HG02852 (cell line): ENCODE measurements around the gene INO80B.
"Not testable (repeated sequence)": the region's sequence is repeated elsewhere in the genome, so short reads cannot be mapped to it uniquely, and the experiment has no call there.

Source experiments
- ATAC-seq: cut with Tn5 transposase; IDR thresholded peaks from one replicate; pipeline ENCODE4 v1.9.1; 2021; ENCODE audit warnings: mild to moderate bottlenecking, moderate library complexity; ENCODE audit not compliant: unreplicated experiment

Gene INO80B

DNA sequence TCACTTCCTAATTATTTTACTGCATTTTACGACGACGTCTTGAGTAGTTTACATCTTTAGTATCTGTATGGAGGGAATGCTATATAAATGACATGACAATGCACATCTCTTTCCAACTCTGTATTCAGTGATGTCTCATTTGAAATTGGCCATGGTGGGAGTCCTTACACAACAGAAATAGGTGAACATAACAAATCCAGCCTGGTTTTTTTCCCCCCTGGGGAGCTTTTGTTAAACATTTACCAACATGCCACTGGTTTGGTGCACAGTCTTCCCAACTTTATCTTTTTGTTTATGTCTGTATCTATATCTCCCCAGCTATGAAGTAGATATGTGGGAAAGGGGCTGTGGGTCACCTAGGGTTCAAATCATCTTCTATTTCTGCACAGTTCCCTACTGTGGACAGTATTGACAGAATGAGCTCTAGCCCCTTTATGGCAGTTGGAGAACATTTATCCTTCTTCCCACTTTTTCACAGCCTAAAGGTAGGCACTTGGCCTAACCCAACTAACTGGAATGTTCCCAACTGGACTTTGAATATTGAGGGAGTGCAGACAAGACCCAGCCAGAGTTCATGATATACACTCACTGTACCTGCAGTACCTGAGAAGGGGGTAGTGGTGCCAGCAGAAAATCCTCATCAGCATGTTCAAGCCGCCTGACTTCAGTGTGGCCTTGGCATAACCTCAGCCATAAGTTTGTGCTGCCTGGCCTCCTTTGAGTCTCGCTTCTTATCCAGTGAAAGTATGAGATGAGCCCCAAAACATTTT, 7.5 kb upstream of the INO80B start:
- ATAC-seq: no peak

- ATAC-seq: no peak
Observed at GRCh38 chr2:74448771-74449170, 6.1 kb upstream of the INO80B start.

- ATAC-seq: no peak
Observed at GRCh38 chr2:74450570-74451190, 4.2 kb upstream of the INO80B start.

DNA sequence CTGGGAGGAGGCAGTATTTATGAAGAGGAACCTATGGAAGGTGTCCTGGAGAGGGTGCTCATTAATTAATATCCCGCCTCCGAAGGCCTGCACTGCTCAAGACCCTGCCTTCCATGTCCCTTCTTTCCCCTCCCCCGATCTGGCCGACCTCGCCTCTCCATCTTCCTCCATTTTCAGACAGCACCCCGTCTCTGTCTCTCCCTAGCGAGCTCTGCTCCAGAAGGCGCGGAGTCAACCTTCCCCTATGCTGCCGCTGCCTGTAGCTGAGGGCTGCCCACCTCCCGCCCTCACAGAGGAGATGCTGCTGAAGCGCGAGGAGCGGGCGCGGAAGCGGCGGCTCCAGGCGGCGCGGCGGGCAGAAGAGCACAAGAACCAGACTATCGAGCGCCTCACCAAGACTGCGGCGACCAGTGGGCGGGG, 2.3 kb downstream of the INO80B start:
- no peak for ATAC-seq

- peak; percentile 28 for ATAC-seq
Observed at GRCh38 chr2:74457549-74458131, 2.8 kb downstream of the INO80B start.

GRCh38 chr2:74458132-74458937, 3.4 kb downstream of the INO80B start, which contains the start of gene WBP1:
Gene WBP1 (plus strand): TSS chr2:74458438. CDS start chr2:74458603, 165 bp downstream.
- ATAC-seq: peak; percentile 83

GRCh38 chr2:74458938-74459363, 4.1 kb downstream of the INO80B start:
- no peak for ATAC-seq

DNA sequence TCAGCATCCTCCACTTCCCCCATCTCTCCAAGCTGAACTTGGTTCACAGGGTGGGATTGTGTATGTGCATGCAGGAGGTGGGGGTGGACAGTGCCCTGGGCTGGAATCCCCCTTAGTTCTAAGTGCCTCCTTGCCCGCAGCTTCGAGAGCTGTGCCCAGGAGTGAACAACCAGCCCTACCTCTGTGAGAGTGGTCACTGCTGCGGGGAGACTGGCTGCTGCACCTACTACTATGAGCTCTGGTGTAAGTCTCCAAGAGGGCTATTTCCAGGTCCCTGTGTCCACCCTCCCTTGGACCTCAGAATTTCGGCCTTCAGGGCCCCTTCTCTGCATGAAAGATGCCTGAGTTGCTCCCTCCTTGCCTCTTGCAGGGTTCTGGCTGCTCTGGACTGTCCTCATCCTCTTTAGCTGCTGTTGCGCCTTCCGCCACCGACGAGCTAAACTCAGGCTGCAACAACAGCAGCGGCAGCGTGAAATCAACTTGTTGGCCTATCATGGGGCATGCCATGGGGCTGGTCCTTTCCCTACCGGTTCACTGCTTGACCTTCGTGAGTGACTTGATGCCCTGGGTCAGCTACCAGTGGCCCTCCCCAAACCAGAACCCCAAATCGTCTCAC, 4.7 kb downstream of the INO80B start:
- not testable (repeated sequence) for ATAC-seq

GRCh38 chr2:74460187-74460586, 5.3 kb downstream of the INO80B start:
- not testable (repeated sequence) for ATAC-seq

DNA sequence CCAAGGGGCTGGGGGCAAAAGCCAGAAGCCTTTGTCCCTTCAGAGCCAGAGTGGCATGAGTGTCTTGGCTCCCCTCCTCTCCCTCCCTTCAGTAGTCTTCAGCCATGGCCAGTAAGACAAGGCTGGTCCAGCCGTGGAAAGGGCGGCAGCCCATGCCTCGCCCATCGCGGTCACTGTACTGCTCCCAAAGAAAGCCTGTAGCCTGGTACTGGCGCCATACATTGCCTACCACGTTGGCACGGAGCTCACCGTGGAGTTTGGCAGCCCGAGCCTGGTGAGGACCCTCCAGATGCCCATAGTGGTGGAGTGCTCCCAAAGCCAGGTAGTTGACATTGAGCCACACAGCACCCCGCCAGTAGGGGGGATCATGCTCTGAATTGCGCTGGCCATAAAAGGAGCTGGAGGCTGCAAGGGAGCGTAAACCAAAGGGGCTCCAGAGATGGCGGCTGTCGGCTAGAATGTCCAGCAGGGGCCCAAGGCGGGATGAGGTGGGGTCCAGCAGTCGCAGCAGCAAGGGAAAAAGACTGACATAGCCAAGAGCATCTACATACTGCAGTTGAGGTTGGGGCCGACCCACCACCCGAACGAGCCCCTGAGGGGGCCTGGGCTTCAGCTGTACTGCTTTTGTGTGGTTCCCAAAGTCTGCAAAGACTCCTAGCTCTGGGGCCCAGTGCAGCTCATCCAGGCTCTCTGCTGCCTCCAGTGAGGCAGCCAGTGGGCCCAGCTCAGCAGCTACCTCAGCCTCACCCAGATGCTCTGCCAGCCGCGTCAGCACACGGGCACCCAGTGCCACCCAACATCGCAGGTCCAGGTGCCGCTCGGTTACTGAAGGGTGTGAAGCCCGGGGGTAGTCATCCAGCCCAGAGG, 6.5 kb downstream of the INO80B start:
- no peak for ATAC-seq

- ATAC-seq: no peak
Observed at GRCh38 chr2:74462054-74462785, 7.3 kb downstream of the INO80B start.

DNA sequence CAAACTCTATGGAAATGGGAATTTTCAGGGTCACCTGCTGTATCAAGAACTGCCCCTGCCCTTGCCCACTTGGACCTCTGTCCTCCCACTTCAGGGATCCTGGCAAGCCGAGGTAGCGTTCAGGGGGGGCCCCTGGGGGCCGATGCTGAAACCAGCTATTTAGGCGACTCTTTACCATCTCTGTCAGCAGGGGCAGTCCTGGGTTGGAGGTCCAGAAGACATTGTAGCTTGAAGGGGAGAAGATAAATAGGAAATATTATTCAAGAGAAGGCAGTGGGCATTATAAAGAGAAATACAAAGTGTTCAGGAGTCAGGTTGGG, 7.9 kb downstream of the INO80B start:
- no peak for ATAC-seq

DNA sequence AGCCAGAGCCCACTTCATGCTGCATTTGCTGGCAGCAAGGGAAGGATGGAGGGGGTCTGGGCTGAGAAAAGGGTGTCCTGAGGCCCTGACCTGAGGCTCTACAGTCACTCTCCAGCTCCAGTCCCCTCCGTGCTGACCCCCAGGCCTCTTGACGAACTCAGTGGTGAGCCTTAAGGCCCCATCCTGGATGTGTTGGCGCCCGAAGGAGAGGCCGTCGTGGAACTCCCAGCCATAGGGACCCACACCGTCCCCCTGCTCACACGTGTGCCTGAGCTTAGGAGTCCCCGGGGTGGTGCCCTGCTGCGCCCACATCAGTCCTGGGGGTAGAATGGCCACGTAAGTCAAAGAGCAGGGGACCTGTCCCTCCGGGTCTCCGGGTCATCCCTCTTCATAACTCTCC, 9.5 kb downstream of the INO80B start:
- ATAC-seq: peak; percentile 1

DNA sequence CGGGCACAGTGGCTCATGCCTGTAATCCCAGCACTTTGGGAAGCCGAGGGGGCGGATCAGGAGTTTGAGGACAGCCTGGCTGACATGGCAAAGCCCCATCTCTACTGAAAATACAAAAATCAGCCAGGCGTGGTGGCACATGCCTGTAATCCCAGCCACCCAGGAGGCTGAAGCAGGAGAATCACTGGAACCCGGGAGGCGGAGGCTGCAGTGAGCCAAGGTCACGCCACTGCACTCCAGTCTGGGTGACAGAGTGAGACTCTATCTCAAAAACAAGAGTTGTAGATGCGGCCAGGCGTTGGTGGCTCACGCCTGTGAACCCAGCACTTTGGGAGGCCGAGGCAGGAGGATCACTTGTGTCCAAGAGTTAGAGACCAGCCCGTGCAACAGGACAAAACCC, 15.9 kb downstream of the INO80B start:
- ATAC-seq: not testable (repeated sequence)

- no peak for ATAC-seq
Observed at GRCh38 chr2:74471332-74472065, 16.6 kb downstream of the INO80B start.

- ATAC-seq: peak; percentile 83
Observed at GRCh38 chr2:74472086-74472944, 17.4 kb downstream of the INO80B start, which contains the start of gene MRPL53. Gene MRPL53 (minus strand): TSS chr2:74472680. CDS start chr2:74472660, 20 bp downstream.

GRCh38 chr2:74472945-74473258, 18.0 kb downstream of the INO80B start:
- ATAC-seq: no peak

- no peak for ATAC-seq
Observed at GRCh38 chr2:74474481-74474880, 19.6 kb downstream of the INO80B start.
